Immature natural killer cell (primary cell): ENCODE data around the gene ARID4B. TPM values are rescaled to one million over a fixed set of nuclear protein-coding genes. Genes with fewer than 3 reads are reported as not detected.
"Not testable (repeated sequence)": the region's sequence is repeated elsewhere in the genome, so short reads cannot be mapped to it uniquely, and the experiment has no call there.

Experiments used
- DNase-seq, 3 donors: peaks; one replicate each; pipeline ENCODE4 v3.0.0; 2022; ENCODE audit warnings: mixed read lengths in 1 of 3
- H3K27ac Mint-ChIP-seq, 6 donors: one replicate each; pipeline ENCODE4 v1.8.0; 2020; ENCODE audit warnings: mixed read lengths in 6 of 6, mild to moderate bottlenecking in 5 of 6, inconsistent platforms in 4 of 6, moderate library complexity in 3 of 6
- H3K27me3 Mint-ChIP-seq, 3 donors: one replicate each; pipeline ENCODE4 v1.8.0; 2020 to 2021; ENCODE audit warnings: low read depth in 3 of 3, mild to moderate bottlenecking in 3 of 3, mixed read lengths in 3 of 3, moderate library complexity in 3 of 3, inconsistent platforms in 1 of 3
- H3K36me3 Mint-ChIP-seq, 3 donors: one replicate each; pipeline ENCODE4 v1.8.0; 2020; ENCODE audit warnings: mixed read lengths in 3 of 3, inconsistent platforms in 2 of 3, mild to moderate bottlenecking in 2 of 3
- H3K4me1 Mint-ChIP-seq, 2 donors: one replicate each; pipeline ENCODE4 v1.8.0; 2020; ENCODE audit warnings: inconsistent platforms in 2 of 2, mild to moderate bottlenecking in 2 of 2, mixed read lengths in 2 of 2, moderate library complexity in 1 of 2
- H3K4me3 Mint-ChIP-seq, 5 donors: one replicate each; pipeline ENCODE4 v1.8.0; 2020; ENCODE audit warnings: mild to moderate bottlenecking in 5 of 5, mixed read lengths in 5 of 5, inconsistent platforms in 3 of 5, moderate library complexity in 3 of 5
- H3K9me3 Mint-ChIP-seq, 6 donors: one replicate each; pipeline ENCODE4 v1.8.0; 2020; ENCODE audit warnings: mild to moderate bottlenecking in 6 of 6, mixed read lengths in 6 of 6, inconsistent platforms in 4 of 6, moderate library complexity in 3 of 6
- polyA plus RNA-seq, 3 donors: library from polyadenylated mRNA; unstranded; fragments of 300-500 nt; fragmentation: Illumina TruSeq; gene quantifications; one replicate each; pipeline ENCODE4 v1.2.3, GENCODE V29; 2021

The ARID4B gene
- polyA plus RNA-seq, 3 donors from 2014 or later: 28.3 to 77.9 (median 34.2) TPM

- H3K4me1 Mint-ChIP-seq: peaks cover 35 to 53% of the 10 kb centered on the region in 2 donors
- no peaks in the 10 kb centered on the region for H3K9me3 Mint-ChIP-seq
- H3K36me3 Mint-ChIP-seq: peaks cover 4 to 14% (median 7%) of the 10 kb centered on the region in 3 donors
- H3K27ac Mint-ChIP-seq: peak overlapping the region in 4 of 6 donors; percentile 14 to 76 (median 52)
- peaks cover 0 to 3% (median 0%) of the 10 kb centered on the region in 3 donors for H3K27me3 Mint-ChIP-seq
- no peak overlapping the region for H3K4me3 Mint-ChIP-seq
- no peak for DNase-seq
Observed at GRCh38 chr1:235240960-235241359, 87.0 kb downstream of the ARID4B start.

GRCh38 chr1:235239851-235240250 is 88.1 kb downstream of the ARID4B start:
- H3K4me3 Mint-ChIP-seq: no peak overlapping the region
- H3K27me3 Mint-ChIP-seq: peaks cover 0 to 3% (median 0%) of the 10 kb centered on the region in 3 donors
- peaks cover 7 to 14% (median 8%) of the 10 kb centered on the region in 3 donors for H3K36me3 Mint-ChIP-seq
- H3K27ac Mint-ChIP-seq: peak overlapping the region in 3 of 6 donors; percentile 24 to 40 (median 33)
- no peaks in the 10 kb centered on the region for H3K9me3 Mint-ChIP-seq
- peaks cover 28 to 41% of the 10 kb centered on the region in 2 donors for H3K4me1 Mint-ChIP-seq
- DNase-seq: no peak

GRCh38 chr1:235238558-235238957 is 89.4 kb downstream of the ARID4B start:
- Mint-ChIP-seq H3K27ac (peak overlapping the region in 1 of 6 donors; percentile 56), H3K4me1 (peaks cover 19 to 29% of the 10 kb centered on the region in 2 donors), H3K27me3 (peaks cover 0 to 3% (median 0%) of the 10 kb centered on the region in 3 donors), H3K9me3 (no peaks in the 10 kb centered on the region), H3K36me3 (peaks cover 8 to 14% (median 11%) of the 10 kb centered on the region in 3 donors), H3K4me3 (no peak overlapping the region)
- no peak for DNase-seq

- Mint-ChIP-seq H3K27me3 (peaks cover 0 to 3% (median 0%) of the 10 kb centered on the region in 3 donors), H3K27ac (no peak overlapping the region), H3K4me3 (no peak overlapping the region), H3K4me1 (peaks cover 14 to 25% of the 10 kb centered on the region in 2 donors), H3K36me3 (peaks cover 11 to 17% (median 13%) of the 10 kb centered on the region in 3 donors), H3K9me3 (no peaks in the 10 kb centered on the region)
- DNase-seq: no peak
Observed at GRCh38 chr1:235236128-235236527, 91.9 kb downstream of the ARID4B start.

- H3K4me3 Mint-ChIP-seq: no peak overlapping the region
- peaks cover 0 to 2% (median 0%) of the 10 kb centered on the region in 3 donors for H3K27me3 Mint-ChIP-seq
- H3K4me1 Mint-ChIP-seq: peaks cover 0 to 14% of the 10 kb centered on the region in 2 donors
- H3K27ac Mint-ChIP-seq: no peak overlapping the region
- no peaks in the 10 kb centered on the region for H3K9me3 Mint-ChIP-seq
- DNase-seq: no peak
- H3K36me3 Mint-ChIP-seq: peaks cover 9 to 15% (median 15%) of the 10 kb centered on the region in 3 donors
Observed at GRCh38 chr1:235229868-235230267, 98.1 kb downstream of the ARID4B start.

- Mint-ChIP-seq H3K36me3 (peaks cover 4 to 12% (median 12%) of the 10 kb centered on the region in 3 donors), H3K4me3 (no peak overlapping the region), H3K27ac (peak overlapping the region in 1 of 6 donors; percentile 33), H3K9me3 (no peaks in the 10 kb centered on the region), H3K27me3 (peaks cover 0 to 2% (median 2%) of the 10 kb centered on the region in 3 donors), H3K4me1 (peaks cover 0 to 14% of the 10 kb centered on the region in 2 donors)
- DNase-seq: no peak
Observed at GRCh38 chr1:235227414-235227813, 100.6 kb downstream of the ARID4B start.

- no peak for DNase-seq
- peaks cover 0 to 2% (median 2%) of the 10 kb centered on the region in 3 donors for H3K27me3 Mint-ChIP-seq
- H3K36me3 Mint-ChIP-seq: peaks cover 4 to 12% (median 12%) of the 10 kb centered on the region in 3 donors
- H3K4me3 Mint-ChIP-seq: no peak overlapping the region
- peak overlapping the region in 2 of 6 donors; percentile 33 to 58 for H3K27ac Mint-ChIP-seq
- H3K4me1 Mint-ChIP-seq: peaks cover 0 to 14% of the 10 kb centered on the region in 2 donors
- no peaks in the 10 kb centered on the region for H3K9me3 Mint-ChIP-seq
Observed at GRCh38 chr1:235226933-235227332, 101.0 kb downstream of the ARID4B start.

- no peak overlapping the region for H3K4me3 Mint-ChIP-seq
- H3K27me3 Mint-ChIP-seq: peaks cover 0 to 2% (median 2%) of the 10 kb centered on the region in 3 donors
- H3K36me3 Mint-ChIP-seq: peaks cover 4 to 12% (median 12%) of the 10 kb centered on the region in 3 donors
- DNase-seq: no peak
- no peak overlapping the region for H3K27ac Mint-ChIP-seq
- H3K4me1 Mint-ChIP-seq: peaks cover 0 to 14% of the 10 kb centered on the region in 2 donors
- no peaks in the 10 kb centered on the region for H3K9me3 Mint-ChIP-seq
Observed at GRCh38 chr1:235225299-235225698, 102.7 kb downstream of the ARID4B start.

- Mint-ChIP-seq H3K4me1 (peaks cover 0 to 16% of the 10 kb centered on the region in 2 donors), H3K27ac (no peak overlapping the region), H3K36me3 (peaks cover 0 to 8% (median 8%) of the 10 kb centered on the region in 3 donors), H3K27me3 (peaks cover 0 to 2% (median 0%) of the 10 kb centered on the region in 3 donors), H3K4me3 (no peak overlapping the region), H3K9me3 (no peaks in the 10 kb centered on the region)
- DNase-seq: no peak
Observed at GRCh38 chr1:235221653-235222375, 106.2 kb downstream of the ARID4B start.

GRCh38 chr1:235215453-235215852 is 112.5 kb downstream of the ARID4B start:
- Mint-ChIP-seq H3K36me3 (peaks cover 6 to 25% (median 7%) of the 10 kb centered on the region in 3 donors), H3K27ac (peak overlapping the region in 1 of 6 donors; percentile 73)
- no peak for DNase-seq

GRCh38 chr1:235214962-235215361 is 113.0 kb downstream of the ARID4B start:
- not testable (repeated sequence) for DNase-seq, H3K27me3 Mint-ChIP-seq, H3K27ac Mint-ChIP-seq, H3K4me3 Mint-ChIP-seq, H3K9me3 Mint-ChIP-seq
- peaks cover 6 to 25% (median 7%) of the 10 kb centered on the region in 3 donors for H3K36me3 Mint-ChIP-seq
- H3K4me1 Mint-ChIP-seq: peaks cover 5 to 18% of the 10 kb centered on the region in 2 donors

More at GRCh38 chr1:235215453-235215852, 112.5 kb downstream of the ARID4B start:
- Mint-ChIP-seq H3K9me3 (no peaks in the 10 kb centered on the region), H3K4me1 (peaks cover 5 to 18% of the 10 kb centered on the region in 2 donors), H3K4me3 (no peak overlapping the region), H3K27me3 (peaks cover 0 to 4% (median 2%) of the 10 kb centered on the region in 3 donors)

- Mint-ChIP-seq H3K36me3 (peaks cover 4 to 18% (median 6%) of the 10 kb centered on the region in 3 donors), H3K27ac (peak overlapping the region in 3 of 6 donors; percentile 0 to 62 (median 24)), H3K27me3 (peaks cover 0 to 4% (median 2%) of the 10 kb centered on the region in 3 donors), H3K4me3 (no peak overlapping the region), H3K4me1 (peaks cover 5 to 18% of the 10 kb centered on the region in 2 donors), H3K9me3 (no peaks in the 10 kb centered on the region)
- no peak for DNase-seq
Observed at GRCh38 chr1:235213752-235214151, 114.2 kb downstream of the ARID4B start.

GRCh38 chr1:235211517-235211916 is 116.5 kb downstream of the ARID4B start:
- peaks cover 4 to 18% (median 6%) of the 10 kb centered on the region in 3 donors for H3K36me3 Mint-ChIP-seq
- DNase-seq: no peak
- H3K9me3 Mint-ChIP-seq: no peaks in the 10 kb centered on the region
- peaks cover 9 to 24% of the 10 kb centered on the region in 2 donors for H3K4me1 Mint-ChIP-seq
- no peak overlapping the region for H3K4me3 Mint-ChIP-seq
- H3K27me3 Mint-ChIP-seq: peaks cover 0 to 4% (median 2%) of the 10 kb centered on the region in 3 donors
- H3K27ac Mint-ChIP-seq: no peak overlapping the region

GRCh38 chr1:235207209-235207565 is 120.8 kb downstream of the ARID4B start:
- no peak for DNase-seq
- peaks cover 0 to 2% (median 0%) of the 10 kb centered on the region in 3 donors for H3K27me3 Mint-ChIP-seq
- no peak overlapping the region for H3K4me3 Mint-ChIP-seq
- peaks cover 4 to 24% of the 10 kb centered on the region in 2 donors for H3K4me1 Mint-ChIP-seq
- no peaks in the 10 kb centered on the region for H3K9me3 Mint-ChIP-seq
- peaks cover 0 to 20% (median under 1%) of the 10 kb centered on the region in 3 donors for H3K36me3 Mint-ChIP-seq
- peak overlapping the region; percentile 0 to 70 (median 27) for H3K27ac Mint-ChIP-seq
